ENCODE data around the gene FHL2.

The FHL2 gene

DNA sequence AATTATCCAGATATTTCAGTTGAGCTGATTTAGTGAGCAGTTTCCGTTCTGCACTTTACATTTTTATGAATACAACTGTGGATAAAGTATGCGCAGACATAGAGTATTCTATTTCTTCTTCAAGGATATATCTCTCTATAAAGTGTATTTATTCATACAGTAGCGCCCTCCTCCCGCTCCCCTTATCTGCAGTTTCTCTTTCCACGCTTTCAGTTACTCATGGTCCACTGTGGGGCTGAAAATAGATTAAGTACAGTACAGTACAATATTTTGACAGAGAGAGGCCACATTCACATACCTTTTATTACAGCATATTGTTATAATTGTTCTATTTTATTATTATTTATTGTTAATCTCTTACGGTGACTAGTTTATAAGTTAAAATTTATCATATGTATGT is 19.7 kb upstream of the FHL2 start:
- DNase-seq, result no peak

DNA sequence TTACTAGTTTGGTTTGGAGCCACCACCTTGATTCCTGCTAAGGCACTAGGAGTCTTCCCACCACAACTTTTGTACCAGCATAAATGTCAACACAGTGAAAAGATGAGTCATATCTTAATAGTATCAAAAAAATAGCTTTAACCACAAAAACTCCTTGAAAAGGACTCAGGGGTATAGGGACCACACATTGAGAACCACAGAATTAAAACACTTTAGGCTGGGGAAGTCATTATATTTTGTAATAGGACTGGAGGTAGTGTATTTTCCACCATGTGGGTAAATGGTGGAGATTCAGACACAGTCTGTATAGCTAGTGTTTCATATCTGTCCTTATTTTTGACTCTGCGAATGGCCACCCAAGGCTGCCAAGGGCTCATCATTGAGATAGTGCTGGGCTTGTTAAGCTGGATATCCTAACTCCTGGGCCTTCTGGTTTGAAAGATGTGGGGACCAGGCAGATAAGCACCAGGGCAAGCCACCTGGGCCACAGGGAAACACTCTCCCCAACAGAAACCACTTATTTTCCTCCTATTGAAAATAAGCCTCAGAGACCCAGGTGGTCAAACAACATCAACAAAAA is 19.1 kb upstream of the FHL2 start:
- no peak for DNase-seq

DNA sequence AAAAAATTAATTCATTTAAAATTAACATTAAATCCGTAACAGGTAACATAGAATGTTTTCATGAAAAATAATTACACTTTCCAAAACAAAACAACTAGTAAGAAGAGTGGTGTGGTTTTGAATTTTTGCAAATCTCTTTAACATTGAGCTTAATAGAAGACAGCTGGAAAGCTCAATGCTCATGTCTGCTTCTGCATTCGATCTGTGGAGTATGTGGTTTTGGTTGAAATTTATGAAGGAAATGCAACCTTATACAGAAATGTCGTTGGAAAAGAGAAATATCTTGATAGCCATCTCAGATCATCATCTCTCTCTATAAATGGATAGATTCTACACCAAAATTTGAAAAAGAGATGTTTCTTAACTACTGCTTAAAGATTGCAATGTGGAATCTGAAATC is 17.3 kb upstream of the FHL2 start:
- no peak for DNase-seq

DNA sequence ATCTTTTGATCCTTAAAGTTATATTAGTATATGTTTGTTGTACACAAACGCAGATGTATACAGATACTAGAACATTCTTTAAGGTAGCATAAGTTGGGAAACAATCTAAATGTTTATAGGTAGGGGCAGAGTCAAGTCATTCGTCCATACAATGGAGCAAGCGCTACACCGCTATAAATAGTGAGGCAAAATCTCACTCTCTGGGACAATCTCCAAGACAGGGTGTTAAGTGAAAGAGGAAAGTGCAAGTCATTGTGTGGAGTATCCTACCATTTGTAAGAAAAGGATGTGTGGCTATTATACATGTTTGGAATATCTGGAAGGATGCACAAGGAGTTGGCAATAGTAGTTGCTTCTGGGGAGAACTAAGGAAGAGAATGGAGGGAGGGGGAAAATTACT is 16.2 kb upstream of the FHL2 start:
- no peak for DNase-seq

DNA sequence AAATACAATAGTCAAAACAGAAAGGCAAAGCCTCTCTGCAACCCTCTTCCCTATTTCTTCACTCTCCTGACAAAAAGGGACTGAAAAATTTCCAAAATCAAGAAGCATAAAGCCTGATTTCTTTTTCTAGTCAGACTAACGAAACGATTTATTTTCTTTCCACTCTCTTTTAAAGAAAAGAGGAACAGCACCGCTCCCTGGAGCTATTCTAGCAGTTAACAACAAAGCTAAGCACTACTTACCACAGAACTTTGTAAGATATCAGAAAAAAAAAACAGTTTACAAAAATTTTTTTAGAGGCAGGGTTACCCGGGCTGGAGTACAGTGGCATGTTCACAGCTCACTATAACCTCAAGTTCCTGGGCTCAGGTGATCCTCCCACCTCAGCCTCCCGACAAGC is 14.4 kb upstream of the FHL2 start:
- DNase-seq, result no peak

DNA sequence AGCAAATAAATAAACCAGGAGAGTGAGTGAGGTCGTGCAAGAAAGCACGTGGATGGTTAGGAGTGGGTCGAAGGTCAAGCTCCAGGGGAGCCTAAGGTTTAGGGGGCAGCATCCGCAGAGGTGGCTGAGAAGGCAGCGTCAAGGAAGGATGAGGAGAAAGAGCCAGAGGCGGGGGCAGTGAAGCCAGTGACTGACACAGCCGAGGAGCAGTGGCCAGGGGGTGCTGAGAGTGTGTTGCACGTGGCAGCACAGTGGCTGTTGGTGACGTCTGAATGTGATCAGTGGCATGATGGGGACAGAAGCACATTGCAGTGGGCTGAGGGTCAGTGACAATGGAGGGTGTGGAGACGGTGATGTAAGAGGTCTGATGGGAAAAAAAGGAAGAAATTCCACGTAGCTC is 13.7 kb upstream of the FHL2 start:
- DNase-seq, result no peak

DNA sequence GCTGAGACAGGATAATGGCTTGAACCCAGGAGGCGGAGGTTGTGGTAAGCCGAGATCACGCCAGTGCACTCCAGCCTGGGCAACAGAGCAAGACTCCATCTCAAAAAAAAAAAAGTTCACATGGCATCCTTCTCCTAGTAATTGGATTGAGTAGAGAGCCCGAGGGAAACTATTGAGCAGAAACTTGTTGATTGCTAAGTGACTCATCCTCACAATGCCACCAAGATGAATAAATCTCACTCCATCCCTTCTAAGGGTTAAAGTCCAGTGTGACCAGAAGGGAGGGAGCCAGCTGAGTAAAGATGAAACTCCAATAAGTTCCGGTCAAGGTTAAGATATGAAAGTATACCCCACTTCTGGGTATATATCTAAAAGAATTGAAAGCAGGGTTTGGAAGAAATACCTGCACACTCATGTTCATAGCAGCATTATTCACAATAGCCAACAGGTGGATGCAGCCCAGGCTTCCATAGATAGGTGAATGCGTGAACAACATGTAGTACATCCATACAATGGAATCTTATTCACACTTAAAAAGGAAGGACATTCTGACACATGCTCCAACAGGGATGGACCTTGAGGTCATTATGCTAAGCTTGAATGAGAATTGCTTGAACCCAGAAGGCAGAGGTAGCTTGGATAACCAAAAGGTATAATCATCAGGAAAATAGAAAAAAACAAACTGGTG is 13.0 kb upstream of the FHL2 start:
- DNase-seq, result no peak

DNA sequence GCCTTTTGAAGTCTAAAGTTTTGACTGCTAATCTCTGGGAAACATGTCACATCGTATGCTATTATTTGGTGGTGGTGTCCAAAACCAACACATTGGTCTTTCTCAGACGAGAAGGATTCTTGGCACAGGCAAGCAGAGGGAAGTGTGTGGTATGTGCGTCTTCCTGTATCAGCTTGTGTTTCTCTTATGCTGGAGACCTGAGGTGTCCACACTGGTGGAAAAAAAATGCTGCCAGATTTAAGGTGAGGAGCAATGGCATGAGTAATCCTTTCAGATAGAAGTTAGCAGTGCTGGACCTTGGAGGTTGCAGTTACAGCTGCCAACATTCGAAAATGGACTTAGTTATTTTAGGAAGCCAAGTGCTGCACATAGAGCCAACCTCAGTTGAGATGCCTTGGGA is 11.7 kb upstream of the FHL2 start:
- no peak for DNase-seq

DNA sequence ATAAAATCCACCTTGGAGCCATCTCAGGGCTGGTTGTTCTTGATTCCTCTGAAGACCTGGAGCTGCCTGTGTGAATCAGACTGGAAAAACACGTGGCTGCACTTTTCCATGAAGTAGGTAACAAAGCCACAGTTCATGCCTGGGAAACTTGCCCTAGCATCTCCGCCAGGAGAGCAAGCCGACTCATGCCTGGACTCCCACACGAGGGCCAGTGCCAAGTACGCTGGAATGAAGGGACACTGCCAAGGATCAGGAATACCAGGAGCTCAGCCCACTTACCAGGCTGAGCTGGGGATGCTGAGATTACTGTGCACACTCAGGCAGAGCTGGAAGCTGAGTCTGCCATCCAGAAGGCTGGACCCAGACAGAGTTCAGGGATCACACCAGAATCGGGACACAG is 10.9 kb upstream of the FHL2 start:
- DNase-seq, result no peak

DNA sequence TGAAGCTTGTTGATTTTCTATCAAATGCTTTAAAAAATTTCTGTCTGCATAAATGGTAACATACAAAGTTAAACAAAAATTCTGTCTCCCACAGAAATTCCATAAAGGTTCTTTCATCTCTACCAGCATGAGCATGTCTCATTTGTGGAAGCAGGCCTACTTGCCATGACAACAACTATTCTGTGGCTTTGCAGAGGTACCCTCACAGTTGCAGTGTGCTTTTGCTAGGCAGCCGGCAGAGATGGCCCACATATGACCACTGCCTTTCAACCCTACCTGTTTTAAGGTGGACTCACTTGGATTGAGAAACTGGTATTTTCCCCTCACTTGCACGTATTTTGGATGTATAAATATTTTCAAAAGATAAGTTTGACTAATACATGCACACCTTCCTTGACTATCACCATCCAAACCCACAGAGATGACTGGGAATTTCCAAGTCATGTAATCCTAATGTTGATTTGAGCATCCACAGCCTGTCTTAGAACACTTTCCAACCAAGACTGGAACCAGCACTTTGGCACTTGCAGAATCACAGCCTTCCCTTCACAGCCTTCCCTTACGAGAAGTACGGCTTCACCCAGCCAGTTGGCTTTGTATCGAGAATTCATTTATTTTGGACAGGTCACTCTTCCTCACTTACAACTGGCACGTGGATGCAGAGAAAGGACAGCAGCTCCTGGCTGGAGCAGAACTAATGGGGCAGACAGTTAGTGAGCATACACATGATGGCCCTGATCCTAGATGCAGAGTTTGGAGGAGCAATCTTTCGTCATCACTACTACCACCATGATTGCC is 9.3 kb upstream of the FHL2 start:
- no peak for DNase-seq

DNA sequence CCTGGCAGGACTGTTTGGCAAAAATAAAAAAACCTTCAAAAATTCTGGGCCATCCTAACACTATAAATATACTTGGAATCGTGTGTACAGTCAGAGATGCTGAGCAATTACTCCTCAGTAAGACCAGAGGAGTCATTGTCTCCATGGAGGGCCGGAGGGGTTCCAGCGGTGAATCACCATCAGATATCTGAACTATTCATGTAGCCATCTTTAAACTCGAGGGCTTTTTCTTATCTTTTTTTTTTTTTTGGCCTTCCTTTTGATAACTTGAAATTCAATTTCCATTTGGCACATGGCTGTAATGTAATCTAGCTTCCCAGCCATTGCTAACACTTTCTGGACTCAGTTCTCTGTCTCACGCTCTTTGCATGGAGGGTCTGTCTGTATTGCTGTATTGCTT is 7.4 kb upstream of the FHL2 start:
- DNase-seq, result no peak

DNA sequence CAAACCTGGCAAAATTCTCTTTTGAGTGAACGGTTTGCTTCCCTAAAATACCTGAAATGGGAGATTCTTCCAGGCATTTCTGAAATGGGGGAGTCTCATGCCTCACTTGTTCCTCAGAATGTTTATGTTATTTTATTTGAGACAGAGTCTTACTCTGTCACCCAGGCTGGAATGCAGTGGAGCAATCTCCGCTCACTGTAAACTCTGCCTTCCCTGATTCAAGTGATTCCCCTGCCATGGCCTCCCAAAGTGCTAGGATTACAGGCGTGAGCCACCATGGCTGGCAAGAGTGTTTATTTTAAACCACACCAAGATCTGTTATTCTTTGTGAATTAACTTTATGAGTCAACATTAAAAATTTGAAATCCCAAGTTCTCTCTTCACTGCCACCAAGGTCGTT is 6.4 kb upstream of the FHL2 start:
- no peak for DNase-seq

DNA sequence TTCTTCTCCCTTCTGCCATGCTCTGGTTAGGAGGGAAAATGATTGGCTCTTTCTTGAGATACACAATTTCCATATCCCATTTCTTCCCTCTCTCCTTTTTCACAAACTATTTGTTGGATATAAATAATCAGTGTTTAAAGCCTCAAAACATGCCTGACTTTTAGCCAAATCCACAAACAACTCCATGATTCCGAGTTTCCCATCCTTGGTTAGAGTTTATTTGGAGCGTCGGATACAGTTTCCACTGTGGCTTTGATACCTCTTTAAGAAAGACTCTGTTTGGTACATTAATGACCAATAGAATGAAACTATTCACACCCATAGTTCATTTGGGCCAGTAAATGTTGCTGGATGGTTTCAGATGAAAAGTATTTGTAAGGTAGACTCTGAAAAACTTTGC is 5.9 kb upstream of the FHL2 start:
- no peak for DNase-seq

DNA sequence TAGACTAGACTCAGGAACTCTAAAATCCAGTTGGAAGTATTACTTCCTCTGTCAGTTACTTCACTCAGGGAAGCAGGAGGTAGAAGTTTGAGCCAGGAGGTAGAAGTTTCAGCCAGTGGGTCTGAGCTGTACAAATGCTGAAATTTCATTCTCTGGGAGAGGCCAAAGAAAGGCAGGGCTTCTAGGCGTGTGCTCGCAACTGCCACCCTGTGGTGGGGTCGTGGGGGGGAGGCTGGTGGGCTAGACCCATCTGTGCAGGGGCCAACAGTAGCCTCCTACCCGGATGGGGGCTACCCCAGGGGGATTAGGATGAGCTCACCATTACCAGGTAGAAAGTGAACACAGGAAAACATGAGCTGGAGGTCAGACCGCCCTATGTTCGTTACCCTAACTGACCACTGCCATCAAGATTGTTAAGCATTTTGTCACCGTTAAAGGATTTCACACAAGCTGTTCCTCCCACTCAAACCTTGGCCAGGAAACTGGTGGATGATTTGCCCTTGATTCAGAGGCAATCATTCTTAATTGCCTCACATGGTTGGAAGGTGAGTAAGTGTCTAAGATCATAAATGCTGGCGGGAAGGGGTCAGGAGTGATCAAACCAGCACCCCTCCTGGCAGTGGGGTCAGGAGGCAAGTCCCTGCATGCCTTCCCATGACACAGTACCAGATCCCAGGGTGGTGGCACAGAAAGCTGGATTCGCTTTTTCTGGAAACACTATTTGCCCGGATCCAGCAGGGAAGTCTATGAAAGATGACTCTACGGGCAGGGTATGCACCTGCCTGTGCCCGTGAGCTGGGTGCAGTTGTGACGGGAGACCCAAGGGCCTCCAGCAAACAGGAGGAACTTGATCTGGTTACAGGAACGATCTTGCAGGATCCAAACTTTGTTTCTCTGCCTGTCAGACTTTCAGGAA is 5.2 kb upstream of the FHL2 start:
- DNase-seq, result no peak

DNA sequence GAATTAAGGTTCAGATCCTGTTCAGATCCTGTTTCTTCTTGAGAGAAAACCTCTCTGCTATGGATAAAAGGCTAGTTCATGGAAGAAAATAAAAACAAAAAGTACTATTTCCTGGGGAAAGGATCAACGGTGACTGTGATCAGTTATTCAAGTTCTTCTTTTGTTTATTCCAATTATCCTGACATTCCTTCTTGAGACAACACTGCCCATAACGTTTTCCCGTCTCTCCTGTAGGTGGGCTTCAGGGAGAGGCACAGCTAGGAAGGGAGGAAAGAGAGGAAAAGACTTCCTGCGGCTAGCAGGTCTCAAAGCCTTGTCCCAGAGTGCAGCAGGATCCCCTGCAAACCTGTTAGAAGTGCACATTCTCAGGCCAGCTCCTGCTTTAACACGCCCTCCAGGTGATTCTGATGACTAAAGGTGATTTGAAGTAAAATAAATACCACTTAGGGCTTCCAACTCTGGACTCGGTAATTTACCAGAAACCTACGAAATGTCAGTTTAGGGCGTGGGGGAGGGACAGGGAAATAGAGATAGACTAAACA is 4.5 kb upstream of the FHL2 start:
- no peak for DNase-seq

DNA sequence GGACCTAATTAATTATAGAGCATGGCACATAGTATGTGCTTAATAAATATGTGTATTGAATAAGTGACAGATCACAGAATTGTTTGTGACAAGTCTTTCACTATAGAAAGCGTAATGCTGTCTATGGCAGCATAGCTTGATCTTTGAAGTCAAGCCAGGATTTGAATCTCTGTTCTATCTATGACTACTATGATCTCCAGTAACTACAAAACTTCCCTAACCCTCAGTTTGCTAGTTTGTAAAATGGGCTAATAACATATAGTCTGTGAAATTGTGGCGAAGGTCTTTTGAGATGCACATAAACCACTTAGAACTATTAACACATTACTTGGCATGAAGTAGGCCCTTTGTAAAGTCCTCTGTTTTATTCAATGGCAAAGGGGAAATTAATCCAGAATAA is 4.0 kb upstream of the FHL2 start:
- DNase-seq, result no peak

DNA sequence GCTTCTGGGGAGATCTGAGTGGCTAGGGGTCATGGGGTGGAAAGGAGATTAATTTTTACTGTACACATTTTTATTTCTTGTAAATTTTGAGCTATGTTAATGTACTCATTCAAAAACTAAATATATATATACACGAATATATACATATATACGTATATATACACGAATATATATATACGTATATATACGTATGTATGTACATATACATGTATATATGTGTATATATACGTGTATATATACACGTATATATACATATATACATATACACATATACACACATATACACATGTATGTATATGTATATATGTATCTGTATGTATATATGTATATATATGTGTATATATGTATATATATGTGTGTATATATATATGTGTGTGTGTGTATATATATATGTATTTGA is 3.0 kb upstream of the FHL2 start:
- no peak for DNase-seq

DNA sequence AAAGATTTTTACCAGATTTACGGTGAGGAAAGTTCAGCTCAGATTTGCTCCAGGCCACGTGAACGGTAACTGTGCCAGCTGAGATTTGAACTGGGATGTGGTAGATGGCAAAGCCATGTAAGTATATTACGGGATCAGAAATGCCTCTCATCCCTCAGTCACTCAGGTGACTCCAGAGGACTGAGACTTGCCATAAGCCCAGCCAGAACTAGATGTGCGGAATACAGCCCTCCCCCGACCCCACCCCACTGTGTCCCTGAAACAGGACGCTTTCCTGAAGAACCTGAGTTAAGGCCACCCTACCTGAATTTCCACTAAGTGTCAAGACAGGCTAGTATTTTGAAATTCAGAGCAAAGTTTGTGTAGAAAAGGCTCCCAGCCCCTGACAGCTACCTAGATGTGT is 1.3 kb upstream of the FHL2 start:
- DNase-seq, result no peak

DNA sequence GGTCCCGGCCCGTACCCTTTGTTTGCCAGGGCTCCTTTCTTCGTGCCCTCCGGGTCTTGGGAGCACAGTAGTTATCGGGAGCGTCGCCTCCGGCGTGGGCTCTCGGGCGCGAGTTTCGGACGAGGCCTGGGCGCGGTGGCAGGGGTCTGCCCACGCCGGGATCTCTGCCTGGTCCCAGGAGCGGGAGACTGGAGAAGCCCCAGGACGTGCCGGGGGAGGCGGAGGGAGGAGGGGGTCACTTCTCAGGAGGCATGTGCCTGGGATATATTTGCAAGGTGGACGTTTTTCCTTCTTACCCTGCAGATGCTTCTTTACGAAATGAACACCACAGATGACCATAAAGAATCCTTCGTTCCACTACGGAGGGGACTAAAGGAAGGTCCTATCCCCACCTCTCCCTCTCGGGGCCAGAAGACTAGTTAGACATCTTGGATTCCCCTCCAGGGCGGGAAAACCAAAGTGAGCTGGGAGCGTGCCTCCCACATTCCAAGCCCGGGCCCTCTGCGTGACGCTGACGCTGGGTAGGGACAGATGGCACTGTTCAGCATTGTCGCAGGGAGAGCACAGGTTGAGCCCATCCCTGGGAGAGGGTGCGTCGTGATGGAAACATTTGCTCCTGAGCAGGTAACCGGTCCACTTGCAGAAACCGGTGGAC is 483 bp upstream of the FHL2 start:
- no peak for DNase-seq

DNA sequence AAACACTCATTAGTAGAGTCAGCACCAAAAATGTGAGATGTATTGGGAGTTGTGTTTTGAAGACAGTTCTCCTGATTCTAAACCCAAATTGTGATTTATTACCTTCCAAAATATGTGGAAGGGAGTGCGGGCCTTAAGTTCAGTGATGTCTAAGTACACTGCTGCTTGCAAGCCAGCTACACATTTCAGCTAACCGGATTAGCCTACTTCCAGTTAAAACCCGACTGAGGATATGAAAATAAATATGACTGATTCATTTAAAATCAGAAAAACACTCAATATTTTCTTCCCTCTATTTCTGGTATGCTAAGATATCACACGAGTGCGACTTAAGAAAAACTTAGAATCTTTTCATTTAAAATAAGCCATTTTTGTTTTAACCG is 907 bp downstream of the FHL2 start:
- DNase-seq, result no peak

DNA sequence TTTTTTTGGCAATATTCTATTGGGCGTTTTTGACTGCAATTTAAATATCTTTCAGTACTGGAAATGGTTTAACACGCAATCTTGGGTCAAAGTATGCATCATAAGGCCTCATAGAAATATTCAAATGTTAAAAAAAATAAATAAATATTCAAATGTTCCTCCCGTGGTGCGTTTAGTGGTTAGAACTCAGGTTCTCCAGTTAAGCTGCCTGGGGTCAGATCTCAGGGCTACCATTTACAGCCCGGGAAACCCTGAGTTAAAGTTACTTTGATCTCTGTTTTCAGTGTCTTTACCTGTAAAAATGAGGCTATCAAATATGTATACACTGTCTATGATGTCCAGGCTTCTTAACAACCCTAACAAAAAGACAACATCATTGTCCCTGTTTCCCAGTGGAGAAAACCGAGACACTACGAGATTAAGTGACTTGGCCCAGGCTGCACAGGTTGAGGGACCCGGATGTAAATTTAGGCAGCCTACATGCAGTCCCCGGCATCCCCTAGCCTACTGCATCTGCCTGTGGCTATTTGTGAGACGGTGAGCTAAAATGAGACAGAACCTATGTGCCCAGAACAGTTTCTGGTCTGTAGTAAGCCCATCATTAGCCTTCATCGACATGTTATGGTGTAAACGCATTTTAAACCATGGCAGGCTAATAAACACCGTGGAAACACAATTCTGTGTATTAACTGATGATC is 1.7 kb downstream of the FHL2 start:
- no peak for DNase-seq
